GM19452 (cell line): ENCODE measurements around the gene RNU4-1.
"Not testable (repeated sequence)": the region's sequence is repeated elsewhere in the genome, so short reads cannot be mapped to it uniquely, and the experiment has no call there.

Experiments used
- ATAC-seq: cut with Tn5 transposase; IDR thresholded peaks from one replicate; pipeline ENCODE4 v1.9.1; 2021; ENCODE audit not compliant: unreplicated experiment

Gene RNU4-1

GRCh38 chr12:120259418-120260202 is 33.4 kb downstream of the RNU4-1 start:
- no peak for ATAC-seq

DNA sequence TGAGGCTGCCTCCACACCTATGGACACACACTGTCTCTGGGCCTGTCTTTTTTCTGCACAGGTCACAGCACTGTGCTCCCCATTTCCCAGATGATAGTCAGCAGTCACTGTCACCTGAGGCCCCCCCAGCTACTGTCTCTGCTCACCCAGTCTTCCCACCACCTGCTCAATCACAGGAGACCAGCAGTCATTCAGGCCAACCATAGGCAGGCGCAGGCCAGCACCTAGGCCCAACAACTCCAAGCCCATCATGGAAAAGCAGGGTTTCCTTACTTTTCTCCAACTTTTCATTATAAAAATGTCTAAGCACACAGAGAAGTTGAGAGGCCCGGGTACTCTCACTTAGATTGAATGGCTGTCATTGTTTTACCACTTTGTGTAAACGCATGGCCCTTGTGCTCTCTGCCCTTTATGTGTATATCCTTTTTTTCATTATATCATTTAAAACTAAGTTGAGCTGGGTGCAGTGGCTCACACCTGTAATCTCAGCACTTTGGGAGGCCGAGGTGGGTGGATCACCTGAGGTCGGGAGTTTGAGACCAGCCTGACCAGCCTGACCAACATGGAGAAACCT is 34.6 kb downstream of the RNU4-1 start:
- ATAC-seq: no peak

GRCh38 chr12:120257041-120257821 is 35.8 kb downstream of the RNU4-1 start:
- no peak for ATAC-seq

DNA sequence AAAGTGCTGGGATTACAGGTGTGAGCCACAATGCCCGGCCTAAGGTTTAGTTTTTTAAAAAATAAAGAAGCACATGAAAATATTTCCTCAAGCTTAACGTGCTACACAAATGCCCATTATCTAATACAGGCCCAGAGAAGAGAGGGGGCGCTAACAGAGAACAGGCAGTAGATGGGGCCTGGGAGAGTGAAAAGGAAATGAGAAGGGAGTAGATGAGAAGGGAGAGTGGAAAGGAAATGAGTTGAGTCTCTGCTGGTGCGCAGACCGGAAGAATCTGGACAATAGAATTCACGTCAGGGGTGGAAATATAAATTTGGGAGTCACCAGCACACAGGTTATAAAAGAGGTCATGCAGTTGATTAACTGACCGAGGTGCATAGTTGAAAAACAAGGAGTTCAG is 38.2 kb downstream of the RNU4-1 start:
- no peak for ATAC-seq

GRCh38 chr12:120253313-120253712 is 39.7 kb downstream of the RNU4-1 start:
- ATAC-seq: not testable (repeated sequence)

DNA sequence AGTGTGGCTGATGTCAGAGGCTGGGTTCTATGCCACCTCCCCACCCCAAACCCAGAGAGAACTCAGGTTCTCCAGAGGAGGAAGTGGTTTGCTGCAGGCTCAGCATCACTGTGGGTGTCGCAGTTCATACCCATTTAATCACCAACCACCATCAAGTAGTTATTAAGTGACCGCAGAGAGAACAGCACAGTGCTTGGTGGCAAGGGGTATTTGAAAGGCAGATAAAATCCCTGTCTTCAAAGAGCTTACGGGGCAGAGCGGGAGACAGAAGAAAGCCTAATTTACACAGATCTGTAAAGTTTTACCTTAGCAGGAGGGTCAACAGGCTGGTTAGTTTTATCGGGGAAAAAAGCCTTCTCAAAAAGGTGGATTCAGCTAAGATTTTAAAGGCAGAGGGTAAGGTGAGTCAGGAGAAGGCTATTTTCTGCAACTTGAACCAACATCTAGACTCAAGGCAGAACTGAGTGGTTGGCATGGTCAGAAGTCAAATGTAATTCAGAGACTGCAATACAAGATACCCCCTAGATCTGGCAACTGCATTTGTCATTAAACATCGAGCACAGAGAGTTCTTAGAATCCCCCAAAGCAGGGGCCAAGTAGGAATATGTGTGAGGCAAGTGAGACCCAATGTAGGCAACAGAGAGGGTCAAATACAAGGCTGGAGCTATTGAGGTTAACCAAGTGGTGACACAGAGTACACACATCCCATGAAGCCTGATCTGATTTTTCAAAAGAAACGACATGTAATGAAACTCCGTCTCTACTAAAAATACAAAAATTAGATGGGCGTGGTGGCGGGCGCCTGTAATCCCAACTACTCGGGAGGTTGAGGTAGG is 40.7 kb downstream of the RNU4-1 start:
- ATAC-seq: no peak

DNA sequence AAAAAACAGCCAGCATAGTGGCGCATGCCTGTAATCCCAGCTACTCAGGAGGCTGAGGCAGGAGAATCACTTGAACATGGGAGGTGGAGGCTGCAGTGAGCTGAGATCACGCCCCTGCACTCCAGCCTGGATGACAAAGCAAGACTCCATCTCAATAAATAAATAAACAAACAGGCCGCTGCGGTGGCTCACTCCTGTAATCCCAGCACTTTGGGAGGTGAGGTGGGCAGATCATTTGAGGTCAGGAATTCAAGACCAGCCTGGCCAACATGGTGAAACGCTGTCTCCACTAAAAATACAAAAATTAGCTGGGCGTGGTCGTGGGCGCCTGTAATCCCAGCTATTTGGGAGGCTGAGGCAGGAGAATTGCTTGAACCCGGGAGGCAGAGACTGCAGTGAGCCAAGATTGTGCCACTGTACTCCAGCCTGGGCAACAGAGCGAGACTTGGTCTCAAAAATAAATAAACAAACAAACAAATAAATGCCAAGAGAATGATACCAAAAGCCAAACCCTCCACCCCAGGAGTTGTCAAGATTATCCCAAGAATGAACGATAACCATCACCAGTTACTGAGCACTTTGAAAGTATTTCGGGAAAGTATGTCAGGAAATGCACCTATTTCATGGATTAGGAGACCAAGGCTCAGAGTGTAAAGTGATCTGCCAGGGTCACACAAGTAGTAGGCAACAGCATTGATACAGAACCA is 41.5 kb downstream of the RNU4-1 start:
- ATAC-seq: not testable (repeated sequence)

DNA sequence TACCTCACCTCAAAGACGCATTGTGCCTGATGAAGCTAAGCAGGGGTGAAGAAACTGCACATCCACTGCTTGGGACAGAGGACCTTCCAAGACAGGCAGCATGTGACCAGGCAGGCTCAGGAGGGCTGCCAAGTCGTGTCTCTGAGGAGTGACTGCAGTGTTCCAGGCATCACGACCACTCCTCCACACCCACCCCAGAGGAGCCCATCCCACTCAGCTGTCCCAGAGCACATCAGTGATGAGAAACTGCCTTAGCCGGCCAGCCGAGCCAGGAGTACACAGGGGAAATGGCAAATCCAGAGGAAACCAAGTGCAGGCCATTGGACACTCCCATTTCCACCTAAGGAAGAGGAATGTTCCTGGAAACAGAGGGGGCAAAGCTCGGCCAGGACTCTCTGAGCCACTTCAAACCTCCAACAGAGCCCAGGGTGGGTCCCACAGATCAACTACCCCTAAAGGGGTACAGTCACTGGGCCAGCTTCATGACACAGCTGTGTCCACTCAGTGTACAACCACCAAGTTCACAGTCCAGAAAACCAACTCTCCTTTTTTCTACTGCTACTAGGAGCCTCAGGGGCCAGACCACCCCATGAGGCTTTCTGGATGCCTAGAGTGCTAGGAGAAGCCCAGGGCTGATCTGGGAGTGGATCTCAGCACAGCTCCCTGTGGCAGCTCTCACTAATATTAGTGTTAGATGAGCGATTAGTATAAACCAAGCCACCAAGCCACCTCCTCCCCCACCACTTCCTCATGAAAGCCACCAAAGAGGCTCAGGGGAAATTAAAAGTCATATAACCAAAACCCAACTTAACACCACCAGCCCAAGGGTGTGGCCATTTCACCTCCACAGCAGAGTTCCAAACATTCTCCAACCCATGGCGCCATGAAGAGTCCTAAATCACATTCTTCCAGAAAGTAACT is 42.9 kb downstream of the RNU4-1 start:
- ATAC-seq: no peak

DNA sequence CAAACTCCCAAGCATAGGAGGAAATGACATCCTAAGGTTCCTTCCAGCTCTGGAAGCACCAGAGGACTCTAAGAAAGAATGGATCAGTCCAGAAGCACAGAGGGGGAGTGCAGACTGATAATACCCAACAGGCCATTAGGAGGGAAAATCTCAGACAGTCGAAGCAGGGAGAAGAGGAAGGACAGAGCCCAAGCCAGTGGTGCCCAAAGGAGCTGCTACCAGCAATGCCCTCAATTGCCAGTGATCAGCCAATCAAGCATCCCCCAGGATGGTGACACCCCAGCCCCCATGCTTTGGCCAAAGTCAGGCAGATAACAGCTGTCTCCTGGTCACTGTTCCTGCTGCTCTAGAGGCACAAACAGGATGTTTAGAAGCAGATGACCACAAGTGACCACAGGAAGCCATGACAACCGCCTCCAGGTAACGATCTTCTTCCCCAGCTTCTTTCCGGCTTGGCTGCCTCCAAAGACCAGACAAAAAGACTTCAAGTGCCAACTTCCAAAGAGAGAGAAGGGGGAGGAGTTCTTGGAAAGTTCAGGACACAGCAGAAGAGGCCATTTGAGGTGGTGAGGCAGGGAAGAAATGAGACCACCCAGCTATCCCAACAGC is 43.7 kb downstream of the RNU4-1 start:
- no peak for ATAC-seq

- no peak for ATAC-seq
Observed at GRCh38 chr12:120247621-120248030, 45.4 kb downstream of the RNU4-1 start.

DNA sequence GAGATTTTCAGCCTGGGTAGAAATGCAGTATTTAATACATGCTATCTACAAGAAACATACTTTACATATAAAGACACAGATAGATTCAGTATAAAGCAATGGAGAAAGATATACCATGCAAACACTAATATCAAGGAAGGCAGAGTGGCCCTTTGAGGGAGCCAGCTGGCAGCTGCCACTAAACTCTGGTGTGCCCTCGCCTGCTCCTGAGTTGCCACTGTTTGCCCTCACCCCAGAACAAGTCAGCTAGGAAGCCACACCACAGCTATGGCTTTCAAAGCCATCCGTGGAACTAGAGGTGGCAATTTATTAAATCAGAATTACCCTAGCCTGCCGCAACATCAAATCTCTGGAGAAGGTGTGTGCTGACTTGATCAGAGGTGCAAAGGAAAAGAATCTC is 45.9 kb downstream of the RNU4-1 start:
- no peak for ATAC-seq

DNA sequence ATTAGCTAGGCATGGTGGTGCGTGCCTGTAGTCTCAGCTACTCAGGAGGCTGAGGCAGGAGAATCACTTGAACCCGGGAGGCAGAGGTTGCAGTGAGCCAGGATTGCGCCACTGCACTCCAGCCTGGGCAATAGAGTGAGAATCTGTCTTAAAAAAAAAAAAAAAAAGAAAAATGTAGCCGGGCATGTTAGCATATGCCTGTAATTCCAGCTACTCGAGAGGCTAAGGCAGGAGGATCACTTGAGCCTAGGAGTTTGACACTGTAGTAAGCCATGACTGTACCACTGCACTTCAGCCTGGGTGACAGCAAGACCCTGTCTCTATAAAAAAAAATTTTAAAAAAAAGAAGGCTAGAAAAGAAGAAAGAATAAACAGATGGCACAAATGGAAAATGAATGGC is 46.3 kb downstream of the RNU4-1 start:
- not testable (repeated sequence) for ATAC-seq
